Stimulated activated CD4-positive, alpha-beta T cell treated with anti-CD3 and anti-CD28 coated beads, Interleukin-2, amount 100 ng/mL, for 48 hours (primary cell): ENCODE results near the gene PLA2G2D.
"Not testable (repeated sequence)": the region's sequence is repeated elsewhere in the genome, so short reads cannot be mapped to it uniquely, and the experiment has no call there.

ENCODE experiments used
- DNase-seq, 2 donors: peaks; one replicate each; pipeline ENCODE4 v3.0.0-alpha.2; 2020

Gene PLA2G2D

GRCh38 chr1:20142001-20142710, 22.8 kb upstream of the PLA2G2D start:
- no peak for DNase-seq

DNA sequence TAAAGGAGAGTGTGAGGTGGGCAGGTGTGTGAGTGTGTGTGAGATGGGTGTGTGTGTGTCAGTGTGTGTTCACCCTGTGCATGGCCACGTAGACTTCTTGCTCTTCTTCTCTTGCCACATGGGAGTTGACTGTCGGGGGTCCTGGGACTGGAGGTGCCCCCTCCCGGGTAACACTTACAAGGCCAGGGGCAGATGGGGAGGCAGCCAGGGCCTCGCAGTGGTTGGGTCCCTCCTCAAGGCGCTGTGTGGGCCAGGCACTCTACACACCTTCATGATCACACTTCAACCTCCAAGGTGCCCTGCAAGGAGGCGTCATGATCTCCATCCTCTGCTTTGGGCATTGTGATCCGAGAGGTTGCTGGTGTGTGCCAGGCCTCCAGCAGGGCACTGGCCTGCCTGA, 22.1 kb upstream of the PLA2G2D start:
- DNase-seq: no peak

GRCh38 chr1:20141001-20141400, 21.7 kb upstream of the PLA2G2D start:
- DNase-seq: no peak

DNA sequence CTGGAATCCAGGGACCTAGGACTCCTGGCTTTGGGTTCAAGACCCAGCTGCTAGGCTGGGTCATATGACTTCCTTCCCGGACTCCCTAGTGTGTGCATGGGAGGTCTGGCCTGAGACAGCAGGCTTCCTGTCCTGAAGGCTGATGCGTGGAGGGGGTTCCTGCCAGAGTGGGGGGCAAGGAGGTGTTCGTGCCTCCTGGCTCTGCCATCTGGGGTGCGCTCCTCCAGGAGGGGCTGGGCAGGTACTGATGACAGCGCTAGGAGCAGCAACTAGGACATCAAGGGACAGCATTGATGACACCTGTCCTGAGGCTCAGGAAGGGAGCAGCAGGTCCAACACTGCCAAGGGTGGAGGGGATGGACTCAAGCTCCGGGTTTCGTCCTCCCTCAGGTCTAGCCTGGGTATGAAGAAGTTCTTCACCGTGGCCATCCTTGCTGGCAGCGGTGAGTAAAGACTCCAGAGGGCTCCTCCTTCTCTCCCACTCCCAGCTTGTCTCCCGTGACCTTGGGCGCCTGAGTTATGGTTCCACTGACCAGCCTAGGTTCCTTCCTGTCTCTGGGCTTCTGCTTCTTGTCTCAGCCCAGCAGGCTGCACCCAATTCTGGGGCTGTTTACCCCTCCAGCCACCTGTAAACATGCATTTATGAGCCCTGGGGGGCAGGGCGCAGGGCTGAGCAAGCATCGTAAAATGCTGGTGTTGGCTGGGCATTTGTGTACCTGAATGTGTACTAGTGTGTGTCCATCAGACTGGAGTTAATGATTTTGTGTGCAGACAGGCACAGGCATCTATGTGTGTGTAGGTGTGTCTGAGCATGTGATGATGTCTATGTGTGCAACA, 20.7 kb upstream of the PLA2G2D start:
- DNase-seq: no peak

DNA sequence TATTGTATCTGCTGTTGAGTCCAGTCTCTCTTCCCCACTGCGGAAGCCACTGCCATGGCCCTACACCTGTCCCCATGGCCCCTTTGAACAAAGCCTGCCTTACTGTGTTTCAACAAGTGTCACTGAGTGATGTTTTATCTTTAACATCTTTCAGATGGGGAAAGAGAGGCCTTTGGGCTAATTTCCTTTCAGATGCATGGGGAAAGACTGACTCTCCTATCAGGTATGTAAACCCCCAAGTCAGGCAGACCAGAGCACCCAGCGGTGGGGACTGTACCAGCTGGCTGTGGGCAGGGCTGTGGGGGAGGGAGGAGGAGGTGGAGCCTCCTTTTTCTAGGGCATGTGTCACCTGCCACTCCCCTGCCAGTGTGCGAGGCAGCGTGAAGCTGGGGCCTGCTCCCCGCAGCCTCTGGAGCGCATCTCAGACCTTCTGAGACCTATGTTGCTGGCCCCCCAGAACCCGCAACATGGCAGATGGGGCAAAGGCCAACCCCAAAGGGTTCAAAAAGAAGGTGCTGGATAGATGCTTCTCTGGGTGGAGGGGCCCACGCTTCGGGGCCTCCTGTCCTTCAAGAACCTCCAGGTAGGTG, 19.7 kb upstream of the PLA2G2D start, which contains the start of gene PLA2G2F:
Gene PLA2G2F, plus strand, starts transcription at position 363 of the 590 bp plus-strand sequence. Its CDS starts 105 bp downstream, at position 468.
- DNase-seq: no peak

DNA sequence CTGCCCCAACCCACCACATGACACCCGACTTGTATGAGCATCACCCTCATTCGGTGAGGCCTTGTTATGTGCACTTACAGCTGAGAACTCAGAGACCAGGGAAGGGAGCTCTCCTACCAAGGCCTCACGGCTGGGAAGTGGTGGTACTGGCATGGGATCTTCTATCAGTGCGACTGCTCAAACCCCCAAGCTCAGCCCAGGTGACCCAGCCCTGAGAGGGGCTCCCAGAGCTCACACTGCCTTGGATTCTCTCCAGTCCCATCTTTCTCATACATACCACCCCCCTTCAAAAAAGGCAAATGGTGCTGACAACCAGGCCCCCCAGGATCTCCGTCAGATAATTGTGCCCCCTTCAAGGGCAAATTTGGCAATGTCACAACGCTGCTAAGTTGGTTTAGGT, 19.0 kb upstream of the PLA2G2D start:
- no peak for DNase-seq

- DNase-seq: no peak
Observed at GRCh38 chr1:20137604-20138003, 18.3 kb upstream of the PLA2G2D start.

- no peak for DNase-seq
Observed at GRCh38 chr1:20137055-20137454, 17.7 kb upstream of the PLA2G2D start.

- DNase-seq: no peak
Observed at GRCh38 chr1:20136249-20136648, 16.9 kb upstream of the PLA2G2D start.

DNA sequence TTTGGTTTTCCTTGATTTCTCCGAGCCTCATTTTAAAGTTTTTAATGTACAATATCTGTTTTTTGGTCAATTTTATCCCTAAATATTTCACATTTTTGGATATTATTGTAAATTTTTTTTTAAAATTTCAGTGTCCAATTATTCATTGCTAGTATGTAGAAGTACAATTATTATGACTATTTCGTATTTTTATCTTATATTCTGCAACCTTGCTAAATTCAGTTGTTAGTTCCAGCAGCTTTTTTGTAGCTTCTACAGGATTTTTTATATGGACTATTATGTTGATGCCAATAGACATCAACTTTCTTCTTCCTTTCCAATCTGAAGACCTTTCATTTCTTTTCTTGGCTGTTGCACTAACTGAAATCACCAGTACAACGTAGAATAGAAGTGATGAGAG, 15.7 kb upstream of the PLA2G2D start:
- no peak for DNase-seq

DNA sequence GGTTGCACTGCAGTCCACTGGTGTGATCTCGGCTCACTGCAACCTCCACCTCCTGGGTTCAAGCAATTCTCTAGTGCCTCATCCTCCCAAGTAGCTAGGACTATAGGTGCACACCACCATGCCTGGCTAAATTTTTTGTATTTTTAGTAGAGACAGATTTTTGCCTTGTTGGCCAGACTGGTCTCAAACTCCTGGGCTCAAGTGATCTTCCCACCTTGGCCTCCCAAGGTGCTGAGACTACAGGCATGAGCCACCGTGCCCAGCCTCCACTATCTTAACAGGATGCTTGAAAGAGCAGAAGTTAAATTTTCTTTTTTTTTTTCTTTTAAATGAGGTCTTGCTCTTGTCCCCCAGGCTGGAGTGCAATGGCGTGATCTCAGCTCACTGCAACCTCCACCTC, 11.2 kb upstream of the PLA2G2D start:
- not testable (repeated sequence) for DNase-seq

GRCh38 chr1:20126806-20127440, 7.6 kb upstream of the PLA2G2D start:
- no peak for DNase-seq

DNA sequence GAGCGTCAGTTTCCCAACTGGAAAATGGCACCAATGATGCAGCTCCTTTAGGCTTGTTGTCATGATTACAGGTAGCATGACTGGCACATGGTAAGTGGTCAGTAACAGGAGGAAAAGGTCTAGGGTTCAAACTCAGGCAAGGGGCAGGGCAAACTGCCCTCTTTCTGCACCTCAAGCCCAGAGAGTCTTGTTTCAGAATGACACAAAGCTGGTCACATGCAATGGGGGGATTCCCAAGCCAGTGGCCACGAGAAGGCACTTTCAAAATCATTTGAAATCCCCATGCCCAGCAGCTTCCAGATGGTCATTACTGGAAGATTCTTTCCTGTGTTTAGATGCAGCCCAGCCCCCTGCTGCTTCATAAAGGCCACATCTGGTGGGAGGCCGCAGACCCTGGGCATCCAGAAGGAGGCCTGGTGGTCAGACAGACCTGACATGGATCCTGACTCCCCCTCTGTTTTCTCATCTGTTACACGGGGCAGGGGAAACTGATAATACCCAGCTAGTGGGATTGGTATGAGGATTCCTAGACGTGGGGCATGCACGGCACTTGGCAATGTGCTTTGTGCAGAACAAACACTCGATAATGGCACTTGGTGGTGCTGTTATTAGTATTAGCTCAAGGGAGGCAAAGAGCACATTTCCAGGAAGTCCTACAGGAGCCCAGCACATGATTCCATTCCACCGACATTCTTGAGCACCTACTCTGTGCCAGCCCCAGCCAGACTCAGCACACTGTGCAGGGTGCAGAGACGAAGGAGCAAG, 6.9 kb upstream of the PLA2G2D start:
- no peak for DNase-seq

DNA sequence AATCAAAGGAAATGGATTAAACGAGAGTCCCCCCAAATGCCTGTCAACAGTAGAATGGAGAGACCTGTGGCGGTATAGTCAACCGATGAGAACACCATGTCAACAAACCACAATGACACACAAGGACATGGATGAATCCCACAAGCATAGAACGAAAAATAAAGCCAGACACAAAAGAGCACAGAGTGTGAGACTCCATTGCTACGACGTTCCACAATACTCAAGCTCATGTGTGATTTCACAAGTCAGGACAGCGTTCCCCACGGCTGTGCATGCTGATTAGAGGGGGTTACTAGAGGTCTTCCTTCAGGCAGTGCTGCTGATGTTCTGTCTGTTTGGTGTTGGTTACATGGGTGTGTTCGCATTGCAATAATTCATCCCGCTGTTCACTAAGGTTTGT, 5.8 kb upstream of the PLA2G2D start:
- no peak for DNase-seq

DNA sequence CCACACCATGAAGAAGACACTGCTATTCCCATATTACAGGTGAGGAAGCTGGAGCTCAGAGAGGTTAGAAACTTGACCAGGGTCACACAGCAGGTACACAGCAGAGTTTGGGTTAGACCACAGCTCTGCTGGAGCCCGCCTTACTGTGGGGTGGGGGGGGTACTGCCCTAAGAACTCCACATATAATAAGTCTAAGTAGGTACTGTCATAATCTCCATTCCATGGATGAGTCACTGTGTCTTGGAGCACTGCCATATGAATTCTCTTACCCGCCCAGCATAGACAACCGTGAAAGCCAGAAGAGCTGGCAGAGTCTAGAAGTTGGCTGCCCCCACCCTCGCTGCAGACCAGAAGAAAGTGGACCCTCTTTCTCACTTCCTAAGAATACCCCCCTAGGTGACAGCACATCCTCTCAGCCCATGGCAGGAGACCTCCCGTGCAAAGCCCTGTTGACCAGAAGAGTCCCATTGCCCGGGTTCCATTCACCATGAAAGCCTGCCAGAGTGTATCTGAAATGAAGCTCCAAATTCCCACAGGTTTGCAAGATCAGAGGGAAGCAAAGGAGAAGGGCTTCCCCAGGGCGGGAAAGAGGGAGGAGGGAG, 5.2 kb upstream of the PLA2G2D start:
- no peak for DNase-seq

- no peak for DNase-seq
Observed at GRCh38 chr1:20123722-20124455, 4.6 kb upstream of the PLA2G2D start.

DNA sequence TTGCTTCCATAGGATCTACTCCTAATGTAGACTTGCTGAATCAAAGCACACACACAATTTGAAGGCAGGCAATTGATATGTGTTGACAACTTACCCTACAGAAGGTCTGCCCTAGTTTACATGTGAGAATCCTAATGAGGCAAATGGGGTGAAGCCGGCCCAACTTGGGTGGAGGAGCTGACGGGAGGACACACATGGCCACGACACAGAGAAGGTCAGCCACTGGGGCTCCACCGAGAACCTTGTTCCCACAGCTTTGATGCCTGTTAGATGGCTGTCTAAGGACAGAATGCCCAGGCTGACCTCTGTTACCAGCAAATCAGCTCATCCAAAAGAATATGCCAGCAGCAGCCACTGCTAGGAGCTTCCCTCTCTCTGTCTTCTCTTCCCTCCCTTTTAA, 1.5 kb upstream of the PLA2G2D start:
- no peak for DNase-seq

DNA sequence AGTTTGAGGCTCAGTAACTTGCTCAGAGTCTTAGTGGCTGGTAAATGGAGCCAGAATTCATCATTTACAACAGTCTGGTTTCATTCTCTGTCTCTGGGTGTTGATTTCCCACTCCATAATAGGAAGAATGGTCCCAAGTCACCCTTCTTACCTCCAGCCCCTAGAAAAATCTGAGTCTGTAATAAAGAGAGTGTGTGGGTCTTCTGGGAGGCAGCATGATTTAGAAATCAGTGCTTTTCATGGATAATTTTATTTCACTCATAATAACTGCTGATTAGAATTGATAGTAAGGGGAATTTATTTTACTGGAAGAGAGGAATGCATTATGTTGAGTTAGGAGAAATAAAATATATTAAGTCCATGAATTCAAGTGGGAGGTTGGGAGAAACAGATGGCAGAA, 2.1 kb downstream of the PLA2G2D start:
- no peak for DNase-seq

DNA sequence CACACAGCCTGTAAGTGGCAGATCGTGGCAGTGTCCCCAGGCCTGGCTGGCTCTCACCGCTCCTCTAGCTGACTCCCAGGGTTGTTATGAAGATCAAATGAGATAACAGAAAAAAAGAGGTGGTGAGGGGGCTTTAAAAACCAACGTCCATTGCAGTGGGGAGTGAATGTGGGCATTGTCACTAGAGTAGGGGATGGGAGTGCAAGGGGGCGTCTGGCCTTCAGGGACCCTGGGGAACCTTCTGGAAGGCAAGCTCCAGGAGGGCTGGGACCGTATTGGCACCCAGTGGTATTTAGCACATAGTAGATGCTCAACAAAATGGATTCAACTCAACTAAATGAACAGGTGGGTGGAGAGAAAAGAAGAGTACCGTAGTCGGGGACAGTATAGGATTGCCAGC, 3.4 kb downstream of the PLA2G2D start:
- no peak for DNase-seq

- no peak for DNase-seq
Observed at GRCh38 chr1:20115479-20115878, 3.9 kb downstream of the PLA2G2D start.

DNA sequence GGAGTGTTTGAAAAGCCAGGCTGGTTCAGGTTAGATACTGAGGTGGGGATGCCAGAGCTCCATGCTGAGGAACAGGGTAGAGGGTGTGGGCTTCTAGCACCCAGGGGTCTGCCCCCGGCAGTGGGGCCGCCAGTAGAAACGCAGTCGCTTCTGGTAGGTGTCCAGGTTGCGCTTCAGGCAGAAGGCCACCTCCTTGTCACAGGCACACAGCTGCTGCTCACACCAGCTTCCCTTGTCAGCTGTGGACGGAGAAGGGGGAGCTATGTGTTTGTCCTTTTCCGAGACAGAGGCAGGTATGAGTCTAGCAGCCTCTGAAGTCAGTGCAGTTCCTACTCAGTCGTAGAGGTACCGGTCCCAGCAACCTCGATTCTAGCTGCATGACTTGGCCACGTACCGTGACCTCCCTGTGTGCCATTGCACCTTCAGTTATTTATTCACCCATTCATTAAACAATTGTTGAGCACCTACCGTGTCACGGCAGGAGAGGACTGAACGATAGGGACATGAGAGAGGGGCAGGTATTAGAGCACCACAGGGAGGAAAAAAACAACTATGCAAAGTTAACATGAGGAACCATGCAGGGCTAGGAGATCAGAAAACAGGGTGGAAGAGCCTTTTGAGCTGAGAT, 5.2 kb downstream of the PLA2G2D start:
- DNase-seq: no peak
